Glomerular visceral epithelial cell (primary cell): ENCODE data around the gene MEX3D.
A peak's percentile ranks its signal among the peaks of the same experiment; 100 is the strongest.

Experiments
- DNase-seq: peaks from one replicate; pipeline ENCODE4 v3.0.0-alpha.2; 2016; ENCODE audit errors: extremely low spot score

The MEX3D gene

GRCh38 chr19:1593501-1593772 lies 25.3 kb upstream of the MEX3D start:
- DNase-seq = no peak

GRCh38 chr19:1592755-1593500 lies 24.8 kb upstream of the MEX3D start, which contains the start of gene MBD3:
TSS of gene MBD3 (minus strand) at chr19:1592865. CDS start at chr19:1592631, 234 bp downstream.
- DNase-seq = peak; percentile 96

GRCh38 chr19:1592024-1592754 lies 24.1 kb upstream of the MEX3D start:
- peak; percentile 92 for DNase-seq

DNA sequence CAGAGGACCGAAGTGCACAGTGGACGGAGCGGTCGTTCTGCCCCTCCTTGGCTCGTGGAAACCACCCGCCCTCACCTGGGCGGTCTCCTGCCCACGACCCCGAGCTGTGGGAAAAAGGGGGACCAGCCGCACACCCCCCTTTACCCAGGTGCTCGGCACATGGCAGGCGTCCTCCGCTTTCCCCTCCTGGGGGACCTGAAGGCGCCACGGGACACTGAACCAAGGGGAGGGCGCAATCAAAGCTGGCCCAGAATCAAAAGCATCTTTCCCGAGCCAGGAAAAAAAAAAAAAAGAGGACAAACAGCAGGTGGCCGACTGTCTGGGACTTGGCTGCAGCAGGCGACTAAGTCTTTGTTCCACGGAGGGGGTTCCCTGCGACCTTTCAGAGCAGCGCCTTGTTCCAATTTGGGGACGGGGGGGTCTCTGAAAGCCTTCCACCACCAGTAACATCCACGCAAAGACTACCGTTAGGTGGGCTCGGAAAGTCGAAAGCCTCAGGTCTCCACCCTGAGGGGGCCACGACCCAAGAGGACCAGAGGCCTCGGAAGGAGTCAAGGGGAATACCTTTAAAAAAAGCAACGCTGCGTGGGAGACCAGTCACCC lies 23.4 kb upstream of the MEX3D start:
- DNase-seq = peak; percentile 15

DNA sequence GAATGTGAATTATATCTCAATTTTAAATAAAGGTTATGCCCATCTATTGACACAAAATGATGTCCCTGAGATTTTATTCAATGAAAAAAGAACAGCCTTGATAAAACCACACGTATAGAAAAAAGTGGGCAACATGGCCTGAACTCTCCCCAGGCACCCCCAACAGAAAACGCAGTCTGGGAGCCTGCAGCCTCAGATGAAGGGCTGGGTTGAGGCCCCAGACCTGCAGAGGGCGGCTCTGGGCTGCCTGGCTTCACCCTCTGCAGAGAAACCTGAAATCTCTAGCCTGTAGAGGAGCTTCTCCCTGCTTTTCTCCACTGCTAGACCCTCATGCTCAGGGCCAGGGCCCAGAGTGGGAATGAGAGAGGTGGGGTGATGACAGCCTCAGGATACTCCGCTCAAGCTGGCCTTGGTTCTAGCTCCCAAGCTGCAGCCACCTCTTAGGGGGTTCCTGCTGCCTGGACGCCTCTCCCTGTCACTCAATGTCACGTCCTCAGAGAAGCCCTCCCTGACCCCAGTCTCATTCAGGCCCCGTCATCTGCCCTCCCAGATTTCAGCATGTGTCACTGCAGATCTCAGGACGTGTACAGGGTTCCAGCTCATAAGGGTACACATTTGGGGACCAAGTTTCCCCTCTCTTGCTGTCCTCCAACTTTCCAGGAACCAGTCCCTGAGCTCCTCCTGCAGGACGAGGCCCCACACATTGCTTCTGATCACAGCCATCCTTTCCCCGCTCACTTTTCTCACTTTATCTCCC lies 22.7 kb upstream of the MEX3D start:
- DNase-seq = peak; percentile 43

DNA sequence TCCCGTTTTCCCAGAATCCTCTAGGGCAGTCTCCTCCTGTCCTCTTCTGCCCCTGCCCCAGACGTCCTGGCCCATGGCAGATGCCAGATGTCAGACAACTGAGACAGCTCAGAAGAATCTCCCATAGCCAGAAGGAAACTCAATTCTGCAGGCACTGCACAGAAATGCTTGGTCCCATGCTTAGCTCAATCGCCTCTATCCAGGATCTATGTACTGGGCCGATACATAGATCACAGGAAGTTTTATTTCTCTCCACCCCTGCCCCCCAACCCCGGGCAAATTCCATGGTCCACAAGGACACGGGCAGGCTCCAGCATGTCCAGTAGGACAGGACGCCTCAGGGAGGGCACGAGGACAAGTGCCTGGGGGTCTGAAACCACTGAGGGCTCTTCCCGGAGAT lies 19.7 kb upstream of the MEX3D start:
- DNase-seq = no peak

- DNase-seq = no peak
Measured at GRCh38 chr19:1585243-1585580, 17.1 kb upstream of the MEX3D start.

- DNase-seq = no peak
Measured at GRCh38 chr19:1584500-1585242, 16.5 kb upstream of the MEX3D start.

- no peak for DNase-seq
Measured at GRCh38 chr19:1582201-1582600, 14.1 kb upstream of the MEX3D start.

DNA sequence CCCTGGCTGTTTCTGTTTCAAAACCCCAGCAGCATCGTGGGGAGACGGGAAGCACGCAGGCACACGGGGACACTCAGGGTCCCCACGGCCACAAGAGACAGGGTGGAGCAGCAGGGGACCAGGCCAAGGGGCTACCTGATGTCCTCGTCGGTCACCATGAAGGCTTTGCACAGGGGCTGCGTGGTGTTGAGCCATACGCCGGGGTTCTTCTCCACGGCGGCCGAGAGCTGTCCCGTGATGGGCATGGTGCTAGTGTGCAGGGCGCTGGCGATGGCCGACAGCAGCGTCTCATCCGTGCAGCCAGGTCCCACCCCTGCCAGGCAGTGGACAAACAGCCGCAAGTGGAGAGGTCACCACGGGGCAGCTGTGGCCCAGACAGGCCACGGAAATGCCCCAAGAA lies 12.8 kb upstream of the MEX3D start:
- no peak for DNase-seq

DNA sequence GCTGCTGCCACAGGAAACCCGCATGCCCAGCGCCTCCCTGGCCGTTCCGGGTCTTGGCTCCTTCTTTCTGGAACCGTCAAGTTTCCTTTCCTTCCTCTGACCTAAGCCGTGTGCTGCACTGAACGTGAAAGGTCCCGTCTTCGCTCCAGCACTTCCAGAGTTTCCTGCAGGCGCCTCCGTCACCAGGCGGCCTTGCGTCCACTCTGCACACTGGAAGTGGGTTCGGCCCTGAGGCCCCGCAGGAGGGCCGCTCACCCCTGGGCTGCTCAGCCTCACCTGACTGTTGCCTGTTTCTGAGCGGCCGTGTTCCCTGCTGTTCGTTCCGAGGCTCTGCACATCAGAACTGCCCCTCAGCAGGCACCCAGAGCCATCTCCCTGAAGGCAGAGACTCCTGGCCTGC lies 12.3 kb upstream of the MEX3D start:
- DNase-seq = no peak

DNA sequence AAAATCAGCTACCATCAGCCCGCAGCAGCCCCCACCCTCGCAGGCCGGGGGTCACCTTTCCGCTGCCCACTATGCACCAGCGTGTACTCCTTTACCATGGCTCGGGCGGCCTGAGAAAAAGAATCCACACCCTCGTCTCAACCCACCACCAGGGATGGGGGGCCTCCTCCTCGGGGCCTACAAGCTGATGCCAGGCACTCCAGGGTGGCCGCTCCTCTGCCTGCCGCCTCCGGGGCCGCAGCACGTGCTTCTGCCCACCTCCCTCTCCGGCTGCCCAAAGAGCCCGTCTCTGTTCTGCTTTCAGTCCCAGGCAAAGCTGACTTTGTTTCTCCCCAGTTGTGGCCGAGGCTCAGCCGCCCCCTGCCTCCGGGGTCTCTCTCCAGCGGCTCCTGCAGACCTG lies 11.1 kb upstream of the MEX3D start:
- DNase-seq = no peak

- no peak for DNase-seq
Measured at GRCh38 chr19:1577929-1578618, 9.9 kb upstream of the MEX3D start.

- no peak for DNase-seq
Measured at GRCh38 chr19:1577090-1577928, 9.2 kb upstream of the MEX3D start.

GRCh38 chr19:1576242-1577089 lies 8.3 kb upstream of the MEX3D start:
- DNase-seq = no peak

DNA sequence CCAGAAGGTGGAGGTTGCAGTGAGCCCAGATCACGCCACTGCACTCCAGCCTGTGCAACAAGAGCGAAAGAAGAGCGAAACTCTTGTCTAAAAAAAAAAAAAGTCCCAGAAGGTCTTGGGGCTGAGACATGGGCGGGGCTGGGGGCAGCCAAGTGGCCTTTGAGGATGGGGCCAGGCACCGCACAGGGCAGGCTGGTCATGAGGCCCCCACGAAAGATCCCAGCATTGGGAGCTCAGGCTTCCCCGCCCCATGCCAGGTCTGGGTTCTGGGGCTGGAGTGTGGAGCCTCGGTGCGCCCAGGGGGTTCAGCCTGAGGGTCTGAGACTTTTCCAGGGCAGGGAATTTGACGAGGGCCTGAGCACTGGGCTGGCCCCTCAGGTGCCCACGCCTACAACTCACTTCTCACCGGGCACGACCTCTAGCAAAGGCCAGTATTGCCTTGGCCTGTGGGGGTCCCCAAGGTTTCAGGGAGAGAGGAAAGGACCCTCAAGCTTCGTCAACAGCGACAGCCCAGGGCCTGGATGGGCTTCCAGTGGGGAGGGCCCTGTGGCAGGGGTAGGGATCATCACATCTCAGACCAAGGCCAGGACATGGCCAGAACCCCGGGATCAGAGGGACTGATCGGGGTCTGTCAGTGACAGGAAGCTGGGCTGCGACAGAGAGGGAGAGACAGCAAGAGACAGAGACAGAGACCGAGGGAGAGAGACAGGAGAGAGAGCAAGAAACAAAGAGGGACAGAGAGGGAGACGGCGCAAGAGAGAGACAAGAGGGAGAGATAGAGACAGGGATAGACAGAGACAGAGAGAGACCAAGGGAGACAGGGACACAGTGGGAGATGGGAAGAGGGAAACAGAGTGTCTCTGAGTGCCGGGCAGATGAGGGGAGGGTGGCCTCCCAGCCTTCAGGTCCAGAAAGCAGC lies 7.5 kb upstream of the MEX3D start:
- no peak for DNase-seq

- no peak for DNase-seq
Measured at GRCh38 chr19:1574354-1575136, 6.4 kb upstream of the MEX3D start.
